ENCODE results near the gene FASN.

Gene FASN

GRCh38 chr17:82088838-82089722, 9.0 kb downstream of the FASN start:
- in situ Hi-C loops (cut with MboI; ENCODE audit: low pct_unique_long_range_greater_than_20kb, low sequenced_read_pairs, unreplicated experiment) = no loop called here
- DNase-seq (ENCODE audit: low spot score) = no peak
- TF ChIP-seq CTCF (IDR thresholded peaks at IDR 0.05; ENCODE audit: extremely low read depth, insufficient read depth, missing control alignments) = no peak

- TF ChIP-seq CTCF (IDR thresholded peaks at IDR 0.05; ENCODE audit: extremely low read depth, insufficient read depth, missing control alignments) = no peak
- in situ Hi-C loops (cut with MboI; ENCODE audit: low pct_unique_long_range_greater_than_20kb, low sequenced_read_pairs, unreplicated experiment) = no loop called here
- no peak for DNase-seq (ENCODE audit: low spot score)
These were observed 9.8 kb downstream of the FASN start for GRCh38 chr17:82087961-82088837.

- in situ Hi-C loops (cut with MboI; ENCODE audit: low pct_unique_long_range_greater_than_20kb, low sequenced_read_pairs, unreplicated experiment) = no loop called here
- DNase-seq (ENCODE audit: low spot score) = no peak
- no peak for TF ChIP-seq CTCF (IDR thresholded peaks at IDR 0.05; ENCODE audit: extremely low read depth, insufficient read depth, missing control alignments)
These were observed 10.8 kb downstream of the FASN start for GRCh38 chr17:82086941-82087906.

- TF ChIP-seq CTCF (IDR thresholded peaks at IDR 0.05; ENCODE audit: extremely low read depth, insufficient read depth, missing control alignments) = no peak
- in situ Hi-C loops (cut with MboI; ENCODE audit: low pct_unique_long_range_greater_than_20kb, low sequenced_read_pairs, unreplicated experiment) = no loop called here
- no peak for DNase-seq (ENCODE audit: low spot score)
These were observed 11.9 kb downstream of the FASN start for GRCh38 chr17:82085931-82086764.

- no peak for TF ChIP-seq CTCF (IDR thresholded peaks at IDR 0.05; ENCODE audit: extremely low read depth, insufficient read depth, missing control alignments)
- no peak for DNase-seq (ENCODE audit: low spot score)
- in situ Hi-C loops (cut with MboI; ENCODE audit: low pct_unique_long_range_greater_than_20kb, low sequenced_read_pairs, unreplicated experiment) = no loop called here
These were observed 12.8 kb downstream of the FASN start for GRCh38 chr17:82085031-82085861.

Measured in GM13977 (cell line).